ENCODE data around the gene CRIM1.

CRIM1 gene

DNA sequence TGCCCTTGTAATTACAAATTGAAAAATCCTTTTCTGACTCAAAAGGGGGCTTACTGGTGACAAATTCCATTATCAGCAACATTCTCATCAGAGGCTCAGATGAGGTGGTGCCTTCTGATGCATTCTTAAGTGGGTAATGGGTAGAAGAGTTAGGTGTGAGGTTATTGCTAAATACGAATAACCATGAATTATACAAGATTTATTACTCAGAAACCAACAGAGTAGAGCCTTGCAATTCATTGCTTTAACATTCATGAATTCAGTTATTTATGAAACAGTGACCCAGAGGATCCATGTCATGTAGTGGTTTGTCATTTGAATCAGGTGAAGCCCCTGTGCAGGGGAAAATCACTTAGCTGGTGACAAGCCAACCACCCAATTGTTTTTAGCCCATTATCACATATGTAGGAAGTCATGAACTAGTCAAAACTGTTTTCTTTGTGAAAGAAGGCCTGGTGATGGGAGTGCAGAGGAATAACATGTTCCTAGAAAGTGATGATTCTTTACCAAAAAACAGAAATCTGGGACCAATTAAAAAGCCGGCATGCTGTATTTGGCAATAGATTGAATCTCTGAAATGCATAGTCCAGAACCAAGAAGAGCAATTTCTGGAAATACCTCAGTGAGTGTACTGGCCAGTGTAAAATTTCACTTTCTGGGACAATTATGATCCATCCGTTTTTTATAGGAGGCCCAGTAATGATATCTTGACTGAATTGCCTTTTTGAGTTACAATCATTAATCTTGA lies 70.2 kb downstream of the CRIM1 start:
- no peak for DNase-seq (ENCODE audit: low read depth)

DNA sequence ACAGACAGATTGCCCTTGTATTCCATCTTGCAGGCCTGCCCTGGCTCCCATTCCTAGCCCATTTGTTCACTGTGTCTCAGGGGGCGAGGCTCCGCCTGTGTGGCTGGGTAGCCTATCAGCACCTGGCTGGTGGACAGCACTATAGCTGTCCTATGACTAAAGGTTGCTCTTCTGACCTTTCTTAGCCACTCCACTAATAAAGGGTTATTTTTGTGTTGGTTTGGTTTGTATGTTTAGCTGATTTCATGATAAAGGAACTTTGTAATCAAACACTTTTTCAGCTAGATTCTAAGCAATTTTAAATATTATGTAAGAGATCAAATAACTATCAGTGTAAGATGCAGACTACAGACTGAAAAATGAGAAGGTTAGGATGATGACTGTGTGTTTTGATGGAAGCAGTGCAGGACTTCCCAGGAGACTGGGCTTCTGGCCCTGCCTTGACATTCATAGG lies 72.2 kb downstream of the CRIM1 start:
- DNase-seq (ENCODE audit: low read depth): no peak

- no peak for DNase-seq (ENCODE audit: low read depth)
Observed at GRCh38 chr2:36430549-36430948, 75.0 kb downstream of the CRIM1 start.

GRCh38 chr2:36432479-36432878 lies 76.9 kb downstream of the CRIM1 start:
- DNase-seq (ENCODE audit: low read depth): no peak

- no peak for DNase-seq (ENCODE audit: low read depth)
Observed at GRCh38 chr2:36433311-36434217, 78.0 kb downstream of the CRIM1 start.

GRCh38 chr2:36438449-36438977 lies 82.9 kb downstream of the CRIM1 start:
- DNase-seq (ENCODE audit: low read depth): no peak

- DNase-seq (ENCODE audit: low read depth): no peak
Observed at GRCh38 chr2:36439084-36439483, 83.5 kb downstream of the CRIM1 start.

DNA sequence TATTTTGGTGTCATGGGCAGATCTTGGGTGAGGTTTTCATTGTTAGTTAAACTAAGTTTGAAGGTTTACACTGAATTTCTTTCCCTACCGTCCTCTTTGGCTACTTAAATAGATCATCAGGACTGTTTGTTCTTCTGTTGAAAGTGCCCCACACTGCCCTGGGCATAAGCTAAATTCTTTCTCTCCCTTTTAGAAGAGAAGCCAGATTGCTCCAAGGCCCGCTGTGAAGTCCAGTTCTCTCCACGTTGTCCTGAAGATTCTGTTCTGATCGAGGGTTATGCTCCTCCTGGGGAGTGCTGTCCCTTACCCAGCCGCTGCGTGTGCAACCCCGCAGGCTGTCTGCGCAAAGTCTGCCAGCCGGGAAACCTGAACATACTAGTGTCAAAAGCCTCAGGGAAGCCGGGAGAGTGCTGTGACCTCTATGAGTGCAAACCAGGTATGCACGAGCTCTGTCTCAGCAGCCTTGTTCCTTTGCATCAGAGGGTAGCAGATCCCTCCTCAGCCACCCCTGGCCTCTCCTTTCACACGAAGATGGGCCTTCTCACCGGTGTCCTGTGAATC lies 85.6 kb downstream of the CRIM1 start:
- no peak for DNase-seq (ENCODE audit: low read depth)

DNA sequence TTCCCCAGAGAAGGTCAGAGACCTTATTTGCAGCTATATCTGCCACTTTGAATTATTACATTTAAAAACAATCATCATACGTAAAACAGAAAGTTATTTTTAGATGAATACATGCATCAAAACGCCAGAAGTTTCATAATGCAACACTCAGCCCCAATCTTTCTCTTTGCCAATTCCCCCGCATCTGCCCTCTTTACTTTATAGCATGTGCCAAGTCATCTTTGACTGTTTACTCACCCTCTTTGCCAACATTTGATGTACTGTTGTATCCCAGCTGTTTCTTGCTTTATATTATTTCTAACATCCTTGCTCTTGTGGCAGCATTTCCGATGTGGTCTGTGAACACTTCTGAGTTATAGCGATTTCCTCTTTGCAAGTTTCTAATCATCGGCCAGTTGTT lies 86.2 kb downstream of the CRIM1 start:
- no peak for DNase-seq (ENCODE audit: low read depth)

DNA sequence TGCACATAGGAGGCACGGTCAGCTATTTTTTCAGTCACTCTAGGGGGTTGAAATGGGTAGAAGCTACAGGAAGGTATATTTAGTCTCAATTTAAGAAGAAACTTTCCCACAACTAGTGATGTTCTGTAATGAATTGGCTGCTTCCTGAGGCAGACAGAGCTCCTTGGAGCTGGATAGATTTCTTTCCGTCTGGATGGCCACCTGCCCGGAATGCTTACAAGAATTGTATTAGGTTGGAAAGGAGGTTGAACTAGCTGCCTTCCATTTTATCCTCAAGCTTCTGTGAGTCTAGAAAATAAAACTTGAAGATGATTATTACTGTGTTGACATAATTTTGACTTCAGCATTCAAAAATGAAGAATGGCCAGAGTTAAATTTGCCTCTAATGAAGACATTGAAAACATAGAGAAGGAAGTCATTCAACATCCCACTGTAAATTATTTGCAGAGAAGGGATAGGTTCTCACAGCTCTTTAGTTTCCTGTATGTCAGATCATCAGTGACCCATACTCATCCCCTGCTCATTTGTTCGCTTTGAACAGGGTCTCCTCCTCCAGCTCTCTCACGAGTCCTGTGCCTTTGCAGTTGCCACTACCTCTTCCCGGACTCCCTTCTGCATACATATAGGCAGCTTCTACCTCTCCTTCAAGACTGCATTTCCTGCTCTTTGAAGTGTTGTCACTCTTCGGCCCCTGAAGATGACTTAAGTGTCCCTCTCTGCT lies 88.8 kb downstream of the CRIM1 start:
- DNase-seq (ENCODE audit: low read depth): no peak

GRCh38 chr2:36445185-36445866 lies 89.7 kb downstream of the CRIM1 start:
- DNase-seq (ENCODE audit: low read depth): no peak

GRCh38 chr2:36446294-36446693 lies 90.7 kb downstream of the CRIM1 start:
- DNase-seq (ENCODE audit: low read depth): no peak

DNA sequence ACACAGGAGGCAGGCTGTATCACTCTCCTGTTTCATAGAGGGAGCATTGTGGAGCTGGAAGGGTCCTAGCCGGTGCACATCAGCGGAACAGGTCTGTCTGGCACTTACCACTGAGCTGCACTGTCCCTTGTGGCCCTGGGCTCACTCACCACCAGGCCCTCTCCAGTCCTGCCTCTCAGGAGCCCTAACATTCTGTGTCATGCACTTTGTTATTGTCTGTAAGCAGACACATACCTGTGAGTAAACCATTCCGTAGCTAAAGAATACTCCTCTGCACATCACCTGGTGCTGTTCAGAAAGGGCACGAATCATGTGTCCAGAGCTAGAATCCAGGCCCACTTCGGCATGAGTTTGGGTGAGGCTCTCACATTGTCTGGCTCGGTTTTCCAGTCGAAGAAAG lies 93.6 kb downstream of the CRIM1 start:
- no peak for DNase-seq (ENCODE audit: low read depth)

DNA sequence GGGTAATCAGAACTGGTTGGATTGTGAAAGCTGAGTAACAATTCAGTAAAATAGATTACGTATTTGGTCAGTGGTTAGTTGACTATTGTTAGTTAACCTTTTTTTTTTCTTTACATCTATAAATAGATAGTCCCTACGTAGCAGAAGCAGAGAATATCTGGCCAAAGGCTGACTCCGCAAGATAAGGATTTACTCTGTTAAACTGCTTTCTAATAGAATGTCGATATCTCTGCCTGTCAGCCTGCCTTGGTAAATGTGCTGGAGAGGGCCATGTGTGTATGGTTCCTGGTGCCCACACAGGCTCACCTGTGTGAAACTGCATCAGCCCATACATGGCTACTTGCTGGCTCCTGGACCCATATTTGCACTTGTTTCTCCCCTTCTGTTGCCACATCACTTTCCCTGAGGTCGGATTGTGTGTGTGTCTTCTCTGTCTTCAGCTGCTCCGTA lies 94.4 kb downstream of the CRIM1 start:
- DNase-seq (ENCODE audit: low read depth): no peak

DNA sequence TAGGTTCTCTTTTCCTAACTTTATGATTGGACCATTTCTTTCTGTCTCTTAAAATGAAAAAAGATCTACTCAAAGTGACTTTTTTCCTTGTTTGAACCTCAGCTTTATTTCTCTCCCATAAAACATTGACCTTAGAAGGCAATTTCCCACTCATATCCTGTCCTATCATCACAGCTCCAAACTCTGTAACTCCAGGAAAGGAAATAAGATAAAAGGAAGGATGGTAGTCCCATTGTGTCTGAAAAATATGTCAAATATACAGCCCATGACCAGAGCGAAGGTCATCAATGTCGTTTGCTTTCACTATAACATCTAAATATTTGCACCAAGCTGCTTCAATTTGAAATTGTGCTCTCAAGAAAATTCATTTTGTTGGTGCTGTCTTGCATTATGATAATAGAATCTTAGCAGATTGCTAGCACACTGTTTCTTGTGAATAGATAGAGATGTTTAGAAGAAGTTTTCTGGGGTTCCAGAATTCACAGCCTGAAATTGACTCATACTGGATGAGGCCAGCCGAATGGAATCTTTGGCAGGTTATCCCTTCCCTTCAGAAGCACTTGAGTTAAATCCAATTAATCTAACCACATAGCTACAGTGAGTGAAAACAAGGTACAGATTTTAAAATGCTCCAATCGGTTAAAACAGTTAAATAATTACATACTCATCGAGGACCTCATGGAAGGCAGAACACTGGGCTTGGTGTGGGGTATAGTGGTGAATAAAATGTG lies 95.1 kb downstream of the CRIM1 start:
- DNase-seq (ENCODE audit: low read depth): no peak

GRCh38 chr2:36451512-36451911 lies 95.9 kb downstream of the CRIM1 start:
- DNase-seq (ENCODE audit: low read depth): no peak

DNA sequence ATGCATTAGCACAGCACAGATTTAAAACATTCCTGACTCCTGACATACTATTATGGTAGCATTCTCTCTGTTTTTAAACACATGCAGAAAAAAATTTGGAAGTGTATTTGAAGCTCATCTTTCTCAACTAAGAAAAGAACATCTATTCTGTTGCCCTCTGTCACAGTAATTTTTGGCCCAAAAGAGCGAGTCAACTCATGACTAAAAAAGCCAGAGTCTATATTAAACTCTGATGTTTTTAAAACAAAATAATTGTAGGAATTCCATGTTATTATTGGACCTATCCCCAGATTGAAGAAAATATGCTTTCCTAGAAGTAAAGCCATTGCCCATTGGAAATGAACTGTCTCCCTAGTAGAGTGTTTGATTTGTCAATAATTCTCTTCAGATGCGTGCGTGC lies 96.7 kb downstream of the CRIM1 start:
- DNase-seq (ENCODE audit: low read depth): no peak

GRCh38 chr2:36453652-36454051 lies 98.1 kb downstream of the CRIM1 start:
- DNase-seq (ENCODE audit: low read depth): no peak

DNA sequence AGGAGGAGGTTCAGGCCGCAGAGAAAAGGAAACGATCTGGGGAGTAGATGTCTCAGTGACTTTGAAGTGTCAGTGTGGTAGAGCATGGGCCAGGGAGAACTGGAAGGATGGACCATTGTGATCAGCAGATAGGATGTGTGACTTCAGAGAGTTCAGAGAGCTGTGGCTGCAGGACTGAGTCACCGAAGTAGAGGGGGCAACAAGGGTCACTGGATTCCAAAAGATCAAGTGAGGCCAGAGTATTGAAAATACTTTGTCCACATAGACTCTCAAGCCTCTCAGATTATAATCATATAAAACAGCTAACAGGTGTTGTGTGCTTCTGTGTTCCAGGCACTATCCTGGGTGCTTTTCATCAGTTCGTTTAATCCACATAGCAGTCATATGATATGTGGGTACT lies 99.4 kb downstream of the CRIM1 start:
- no peak for DNase-seq (ENCODE audit: low read depth)

GRCh38 chr2:36455788-36456187 lies 100.2 kb downstream of the CRIM1 start:
- no peak for DNase-seq (ENCODE audit: low read depth)
